ENCODE results near the gene KCNJ6.
A peak's percentile ranks its signal among the peaks of the same experiment; 100 is the strongest.
"Not testable (repeated sequence)": the region's sequence is repeated elsewhere in the genome, so short reads cannot be mapped to it uniquely, and the experiment has no call there.

Gene KCNJ6

DNA sequence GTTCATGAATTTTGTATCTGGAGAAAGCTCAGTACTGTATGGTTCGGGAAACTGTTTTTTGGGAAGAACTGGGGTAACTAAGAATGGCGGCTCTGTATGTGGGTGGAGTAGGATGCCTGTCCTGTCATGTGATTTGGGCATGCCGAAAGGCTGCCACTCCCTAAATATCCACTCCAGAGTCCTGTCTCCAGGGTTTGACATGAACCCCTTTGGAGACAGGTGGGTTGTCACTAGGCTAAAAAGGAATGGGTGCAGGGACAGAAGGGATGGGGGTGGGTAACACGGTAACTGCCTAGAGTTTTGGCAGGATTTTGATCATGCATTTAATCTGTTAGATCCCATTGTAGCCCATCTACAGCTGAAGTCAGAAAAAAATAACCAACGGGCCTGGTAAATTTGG lies 150.1 kb downstream of the KCNJ6 start:
- DNase-seq, result no peak

DNA sequence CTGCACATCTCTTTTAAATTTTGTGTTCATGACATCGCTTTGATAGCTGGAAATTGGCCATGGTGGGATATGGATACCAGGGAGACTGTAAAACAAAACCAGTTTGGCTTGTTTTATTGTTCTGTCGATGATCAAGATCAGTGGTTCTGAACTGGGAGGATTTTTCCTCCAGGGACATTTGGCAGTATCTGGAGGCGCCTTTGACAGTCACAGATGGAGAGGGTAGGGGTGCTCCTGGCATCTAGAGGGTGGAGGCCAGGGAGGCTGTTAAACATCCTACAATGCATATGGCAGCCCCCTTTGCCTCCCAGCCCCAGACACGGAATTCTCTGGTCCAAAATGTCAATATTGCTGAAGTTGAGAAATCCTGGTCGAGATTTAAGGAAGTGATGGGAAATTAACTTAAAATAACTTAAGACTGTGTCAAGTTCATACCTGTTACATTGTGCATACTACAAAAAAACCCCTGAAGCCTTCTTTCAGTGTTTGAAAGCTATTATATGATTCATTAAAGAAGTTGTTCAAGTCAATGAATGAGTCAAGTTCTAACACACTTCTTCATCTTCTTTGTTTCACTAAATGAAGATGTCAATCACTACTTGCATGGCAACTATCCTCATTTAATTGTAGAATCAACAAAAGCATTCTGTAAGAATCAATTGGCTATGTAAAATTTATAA lies 150.9 kb downstream of the KCNJ6 start:
- peak; percentile 10 for DNase-seq

DNA sequence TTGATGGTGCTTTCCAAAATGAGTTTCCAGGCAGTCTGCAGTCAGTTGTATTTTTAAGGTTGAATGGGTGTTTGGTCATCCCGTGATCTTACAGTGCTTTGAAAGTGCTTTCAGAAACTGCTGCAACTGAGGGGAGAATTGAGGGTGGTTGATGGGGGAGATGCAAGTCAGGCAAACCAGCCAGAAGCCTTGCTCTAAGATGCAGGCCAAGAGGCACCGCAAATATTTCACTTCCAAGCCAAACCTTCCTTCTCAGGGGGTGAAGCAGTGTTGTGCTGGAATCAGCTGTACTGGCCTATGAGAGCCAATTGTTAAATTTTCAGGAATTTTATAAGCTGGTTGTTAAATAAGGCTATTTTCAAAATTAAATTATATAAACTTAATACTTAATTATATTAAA lies 151.6 kb downstream of the KCNJ6 start:
- no peak for DNase-seq

DNA sequence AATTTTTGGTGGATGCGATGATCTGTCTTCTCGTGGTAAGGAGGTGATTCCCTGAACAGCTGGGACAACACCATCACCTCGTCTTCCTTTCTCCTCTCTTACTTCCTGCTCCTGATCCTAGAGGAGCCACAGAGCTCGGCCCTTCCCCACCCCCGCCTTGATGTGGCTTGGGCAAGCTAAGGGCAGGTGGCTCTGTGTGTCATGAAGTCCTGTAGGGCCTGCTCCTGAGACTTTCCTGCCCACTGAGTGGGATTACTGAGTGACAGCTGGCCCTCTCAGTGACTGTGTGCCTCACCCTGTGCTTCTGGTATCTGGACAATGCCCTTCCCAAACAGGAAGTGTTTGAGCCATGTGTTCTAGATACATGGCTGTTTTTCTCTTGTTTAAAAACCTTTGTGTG lies 153.0 kb downstream of the KCNJ6 start:
- DNase-seq, result peak; percentile 71

DNA sequence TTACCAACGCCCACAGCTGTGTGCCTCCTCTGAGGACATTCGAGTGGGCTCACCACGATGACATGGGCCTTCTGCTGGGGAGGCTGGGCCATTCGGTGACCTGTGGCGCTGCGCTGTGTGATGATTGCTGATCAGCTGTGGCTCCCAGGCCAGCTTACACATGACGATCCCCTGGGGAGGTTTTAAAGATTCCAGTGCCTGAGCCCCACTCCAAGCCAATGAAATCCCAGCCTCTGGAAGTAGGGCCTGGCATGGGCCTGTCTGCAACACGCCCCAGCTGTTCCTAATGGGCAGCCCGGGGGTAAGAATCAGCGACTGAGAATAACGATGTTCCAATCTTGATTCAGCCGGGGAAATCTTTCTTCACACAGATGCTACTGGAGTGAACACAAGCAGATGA lies 153.7 kb downstream of the KCNJ6 start:
- DNase-seq, result no peak

DNA sequence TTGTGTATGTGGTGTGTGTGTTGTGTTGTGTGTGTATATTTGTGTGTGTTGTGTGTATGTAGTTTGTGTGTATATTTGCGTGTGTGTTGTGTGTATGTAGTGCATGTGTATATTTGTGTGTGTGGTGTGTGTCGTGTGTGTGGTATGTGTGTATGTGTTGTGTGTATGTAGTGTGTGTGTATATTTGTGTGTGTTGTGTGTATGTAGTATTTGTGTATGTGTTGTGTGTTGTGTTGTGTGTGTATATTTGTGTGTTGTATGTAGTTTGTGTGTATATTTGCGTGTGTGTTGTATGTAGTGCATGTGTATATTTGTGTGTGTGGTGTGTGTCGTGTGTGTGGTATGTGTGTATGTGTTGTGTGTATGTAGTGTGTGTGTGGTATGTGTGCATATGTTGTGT lies 154.9 kb downstream of the KCNJ6 start:
- not testable (repeated sequence) for DNase-seq

DNA sequence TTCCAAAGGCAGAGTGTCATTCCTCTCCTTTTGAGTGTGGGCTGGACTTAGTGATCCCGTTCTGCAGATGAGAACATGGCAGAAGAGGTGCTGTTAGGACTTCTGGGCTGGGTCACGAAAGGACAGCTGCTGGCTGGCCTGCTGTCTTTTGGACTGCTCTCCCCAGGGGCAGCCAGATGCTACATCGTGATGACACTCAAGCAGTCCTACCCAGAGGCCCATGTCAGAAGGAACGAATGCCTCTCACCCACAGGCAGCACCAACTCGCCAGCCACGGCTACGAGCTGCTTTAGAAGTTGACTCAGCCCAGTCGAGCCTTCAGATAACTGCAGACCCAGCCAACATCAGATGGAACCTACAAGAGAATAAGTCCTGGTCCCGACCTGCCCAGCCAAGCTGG lies 156.5 kb downstream of the KCNJ6 start:
- DNase-seq, result no peak

DNA sequence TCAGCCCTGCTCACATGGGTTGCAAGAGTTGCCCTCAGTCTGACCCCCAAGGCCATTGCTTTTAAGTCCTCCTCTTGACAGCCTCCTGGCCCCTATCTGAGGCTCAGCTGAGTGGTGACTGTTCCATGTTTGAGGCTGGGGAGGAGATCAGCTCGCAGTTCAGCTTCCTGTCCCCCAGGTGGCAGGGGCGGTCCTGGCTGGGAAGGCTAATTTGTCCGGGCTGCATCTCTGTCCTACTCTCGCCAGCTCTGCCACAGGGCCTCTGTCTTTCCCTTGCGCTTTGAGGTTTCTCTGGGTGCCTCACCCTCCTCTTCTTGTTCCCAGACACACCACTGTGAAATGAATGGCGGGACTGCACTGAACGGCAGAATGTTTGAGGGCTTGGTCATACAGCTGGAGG lies 157.3 kb downstream of the KCNJ6 start:
- DNase-seq, result peak; percentile 40

DNA sequence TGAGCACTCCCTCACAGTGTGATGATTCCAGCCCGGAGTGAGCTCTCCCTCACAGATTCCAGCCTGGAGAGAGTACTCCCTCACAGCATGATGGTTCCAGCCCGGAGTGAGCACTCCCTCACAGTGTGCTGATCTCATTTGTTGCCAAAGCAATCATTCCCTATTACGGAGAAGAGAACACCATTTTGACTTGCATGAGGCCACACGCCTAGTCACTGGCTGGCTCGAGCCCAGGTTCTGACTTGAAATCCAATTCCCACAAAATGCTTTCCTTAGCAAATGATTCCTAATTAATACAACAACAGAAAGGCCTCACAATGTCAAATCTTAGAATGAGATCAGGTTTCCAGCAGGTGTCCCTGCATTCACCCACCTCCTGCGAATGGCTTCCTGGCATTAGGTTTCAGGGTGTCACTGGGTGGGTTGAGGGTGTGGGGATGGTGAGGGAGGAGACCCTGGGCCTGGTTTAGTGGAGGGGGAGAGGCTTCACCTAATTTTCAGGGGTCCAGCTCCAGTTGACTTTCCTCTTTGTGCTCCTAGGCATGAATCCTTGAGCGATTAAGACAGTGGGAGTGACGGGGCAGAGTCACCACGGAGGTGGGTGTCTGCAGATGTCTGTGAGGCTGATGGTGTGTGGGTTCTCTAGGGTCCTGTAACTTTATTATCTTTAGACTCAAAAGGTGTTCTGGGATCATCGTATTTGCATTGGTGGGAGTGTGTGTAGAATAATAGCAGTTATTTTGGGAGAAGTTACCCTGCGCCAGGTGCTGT lies 158.5 kb downstream of the KCNJ6 start:
- no peak for DNase-seq

DNA sequence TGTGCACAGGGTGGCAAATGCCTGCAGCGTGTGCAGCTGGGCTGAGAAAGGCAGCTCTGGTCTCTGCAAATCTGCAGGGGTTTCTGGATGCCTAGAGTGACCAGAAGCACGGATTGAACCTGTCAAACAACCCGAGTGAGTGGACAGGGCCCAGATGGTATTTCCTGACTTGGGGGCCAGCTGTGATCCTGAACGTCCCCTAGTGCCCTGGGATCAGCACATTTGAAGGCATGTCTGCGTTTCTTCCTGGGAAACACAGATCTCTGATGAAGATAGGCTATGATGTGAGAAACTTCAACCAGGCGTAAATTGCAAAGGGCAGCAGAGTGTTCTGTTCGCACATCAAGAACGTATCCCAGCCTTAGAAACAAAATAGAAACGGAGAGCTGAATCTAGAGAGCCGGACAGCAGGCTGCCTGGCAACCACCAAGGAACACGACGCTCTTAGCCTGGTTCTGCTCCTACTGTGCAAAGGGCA lies 163.1 kb downstream of the KCNJ6 start:
- no peak for DNase-seq

DNA sequence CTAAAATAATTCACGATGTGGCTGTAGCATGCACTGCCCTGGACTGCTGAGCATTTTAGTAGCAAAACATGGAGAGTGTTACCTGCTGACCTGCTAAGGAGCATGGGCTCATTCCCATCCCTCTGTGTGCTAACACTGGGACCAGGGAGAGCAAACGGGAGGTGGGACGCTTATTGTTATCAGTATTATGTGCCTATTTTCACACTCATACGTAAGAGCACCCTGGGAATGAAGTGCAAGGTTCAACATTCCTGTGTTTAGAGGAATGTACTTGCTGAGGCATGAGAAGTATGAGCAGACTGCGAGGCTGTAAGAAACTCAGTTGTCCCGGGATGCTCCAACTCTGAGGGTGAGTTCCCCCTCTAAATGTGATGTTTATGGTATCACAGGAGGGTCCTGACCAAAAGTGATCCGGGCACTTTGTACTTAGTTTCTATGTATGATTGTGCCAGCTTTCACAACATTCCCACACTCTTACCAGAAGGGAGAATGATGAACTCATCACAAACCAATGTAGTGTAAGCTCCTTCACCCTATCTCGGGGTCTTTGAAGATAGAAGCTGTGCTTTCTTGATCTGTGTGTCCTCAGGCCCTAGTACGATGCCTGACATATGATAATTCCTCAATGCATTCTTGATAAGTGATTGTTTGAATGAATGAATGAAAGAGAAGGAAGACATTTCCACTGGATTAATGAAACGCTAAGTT lies 164.8 kb downstream of the KCNJ6 start:
- DNase-seq, result no peak

DNA sequence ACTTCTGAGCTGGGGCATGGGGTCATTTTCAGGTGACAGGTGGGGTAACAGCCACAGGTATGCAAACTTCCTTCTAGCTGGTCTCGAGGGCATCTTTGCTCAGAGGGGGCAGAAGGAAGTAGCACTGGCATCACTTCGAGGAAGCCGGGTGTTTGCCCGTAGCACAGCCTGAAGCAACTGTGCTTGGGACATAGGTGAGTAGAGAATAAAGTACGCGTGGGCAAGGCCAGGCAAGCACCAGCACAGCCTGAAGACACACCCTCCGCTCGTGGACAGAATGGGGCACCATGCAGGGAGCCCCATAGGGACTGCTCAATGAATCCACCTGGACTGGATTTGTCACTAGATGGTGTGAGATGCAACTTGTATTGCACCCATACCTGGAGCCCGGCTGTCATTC lies 167.1 kb downstream of the KCNJ6 start:
- no peak for DNase-seq

DNA sequence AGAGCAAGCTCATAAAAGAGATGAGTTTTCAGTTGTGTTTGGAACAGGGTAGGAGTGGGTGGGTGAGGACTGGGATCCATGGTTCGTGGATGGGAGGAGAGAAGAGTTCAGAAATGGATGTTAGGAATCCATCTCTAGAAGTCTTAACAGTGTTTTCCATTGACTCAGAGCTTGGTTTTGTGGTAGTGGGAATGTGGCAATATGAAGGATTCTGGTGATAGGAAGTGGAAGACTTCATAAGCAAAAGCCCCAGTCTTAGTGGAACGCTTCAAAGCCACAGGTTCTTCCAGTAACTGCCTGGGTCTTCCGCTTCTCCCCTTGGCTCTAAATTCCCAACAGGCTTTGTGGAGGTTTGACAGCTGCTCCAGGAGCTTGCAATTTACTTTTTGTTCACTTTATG lies 167.9 kb downstream of the KCNJ6 start:
- no peak for DNase-seq

DNA sequence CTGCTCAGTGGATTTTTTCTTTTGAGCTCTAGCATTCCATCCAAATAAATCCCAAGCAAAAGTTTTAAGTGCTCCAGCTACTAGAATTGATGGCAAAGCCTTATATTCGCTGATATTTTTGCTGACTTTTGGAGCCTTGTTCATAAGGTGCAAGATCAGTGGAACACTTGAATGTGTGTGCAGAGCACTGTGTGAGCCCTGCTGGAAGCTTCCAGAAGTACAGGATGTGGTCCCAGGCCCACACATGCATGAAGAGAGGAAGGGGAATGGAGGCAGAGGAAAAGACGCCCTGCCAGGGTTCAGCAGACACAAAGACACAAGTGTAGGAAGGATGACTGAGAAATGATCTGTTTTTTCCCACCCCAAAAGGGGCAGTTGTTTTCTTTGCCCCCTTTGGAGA lies 169.4 kb downstream of the KCNJ6 start:
- DNase-seq, result no peak

DNA sequence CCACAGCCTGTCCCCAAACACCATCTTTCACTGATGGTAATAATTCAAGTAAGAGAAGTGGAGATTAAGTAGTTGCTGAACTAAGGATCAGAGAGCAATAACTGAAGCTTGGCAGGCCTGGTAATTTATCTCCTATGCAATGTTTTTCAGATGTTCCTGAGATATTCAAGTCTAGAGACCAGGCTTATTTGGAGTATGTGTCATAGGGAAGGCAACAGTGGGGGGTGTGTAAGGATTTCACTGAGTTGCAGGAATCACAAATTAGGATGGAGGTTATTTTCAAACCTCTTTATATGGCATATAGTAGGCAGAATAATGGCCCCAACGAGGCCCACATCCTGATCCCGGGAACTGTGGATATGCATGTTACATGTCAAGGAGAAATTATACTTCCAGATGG lies 171.7 kb downstream of the KCNJ6 start:
- no peak for DNase-seq

DNA sequence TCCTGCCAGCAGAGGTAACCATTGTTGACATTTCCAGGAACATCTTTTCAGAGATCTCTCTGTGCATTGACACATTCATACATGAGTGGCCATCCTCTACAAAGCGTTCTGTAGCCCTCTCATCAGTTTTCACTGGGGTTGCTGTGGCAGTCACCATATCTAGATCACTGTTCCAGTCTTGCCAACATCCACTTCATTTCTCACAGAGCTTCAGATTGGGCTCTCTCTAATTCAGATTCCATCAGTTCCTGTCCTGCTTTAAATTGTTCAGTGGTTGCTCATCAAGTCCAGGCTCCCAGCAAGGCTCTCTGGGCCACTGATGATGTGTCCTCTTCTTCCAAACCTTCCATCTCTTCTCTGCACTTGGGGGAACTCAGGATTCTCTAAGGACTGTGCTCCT lies 173.7 kb downstream of the KCNJ6 start:
- DNase-seq, result no peak

DNA sequence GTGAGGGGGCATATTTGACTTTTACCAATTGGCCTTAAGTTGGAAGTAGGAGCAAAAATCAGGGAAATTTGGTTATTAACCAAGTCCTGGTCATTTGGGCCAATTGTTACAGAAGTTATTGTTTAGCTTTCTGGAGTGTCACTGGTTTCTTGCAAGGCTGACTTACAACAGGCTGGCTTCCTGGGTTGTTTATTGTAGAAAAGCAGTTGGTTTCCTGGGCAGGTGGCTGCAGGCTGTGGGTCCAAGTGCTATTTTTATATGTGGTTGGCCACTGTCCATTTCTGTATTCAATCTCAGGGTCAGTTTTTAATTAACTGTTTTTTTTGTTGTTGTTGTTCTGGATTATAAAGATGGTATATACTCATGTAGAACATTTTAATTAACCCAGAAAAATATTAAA lies 174.1 kb downstream of the KCNJ6 start:
- no peak for DNase-seq

DNA sequence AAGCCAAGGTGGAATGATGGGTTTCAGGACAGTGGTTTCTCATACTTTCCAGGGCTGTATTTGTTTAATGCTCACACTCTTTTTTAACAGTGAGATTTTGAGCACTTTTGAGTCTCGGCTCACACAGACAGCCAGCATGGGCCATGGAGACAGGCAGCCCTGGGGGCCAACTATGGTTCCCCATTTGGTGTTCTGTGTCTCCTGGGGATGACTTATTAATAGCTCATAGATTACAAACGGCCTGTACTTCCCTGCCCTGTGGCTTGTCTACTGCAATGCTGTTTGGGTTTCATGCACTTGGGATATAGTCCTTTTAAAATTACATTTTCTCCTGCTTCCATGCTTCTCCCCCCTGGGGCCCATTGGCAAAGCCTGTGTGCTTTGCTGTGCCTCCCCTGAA lies 178.3 kb downstream of the KCNJ6 start:
- DNase-seq, result no peak

DNA sequence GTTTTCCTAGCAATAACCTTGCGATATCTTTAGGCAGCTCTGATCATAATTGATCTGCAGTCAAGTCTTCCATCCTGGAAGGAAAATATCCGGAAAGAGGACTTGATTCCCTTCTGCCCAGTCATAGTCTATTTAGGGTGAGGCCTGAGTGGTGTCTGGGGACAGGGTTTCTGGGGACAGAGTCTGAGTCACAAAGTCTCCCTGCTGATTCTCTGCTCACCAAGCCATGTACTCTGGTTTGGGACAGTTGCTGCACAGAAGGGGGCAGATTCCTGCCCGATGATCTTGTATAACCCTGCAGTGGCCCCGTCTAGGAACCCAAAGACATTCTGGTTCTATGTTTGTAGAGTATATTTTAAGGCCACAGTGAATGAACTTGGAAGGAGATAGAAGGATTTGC lies 178.8 kb downstream of the KCNJ6 start:
- no peak for DNase-seq

DNA sequence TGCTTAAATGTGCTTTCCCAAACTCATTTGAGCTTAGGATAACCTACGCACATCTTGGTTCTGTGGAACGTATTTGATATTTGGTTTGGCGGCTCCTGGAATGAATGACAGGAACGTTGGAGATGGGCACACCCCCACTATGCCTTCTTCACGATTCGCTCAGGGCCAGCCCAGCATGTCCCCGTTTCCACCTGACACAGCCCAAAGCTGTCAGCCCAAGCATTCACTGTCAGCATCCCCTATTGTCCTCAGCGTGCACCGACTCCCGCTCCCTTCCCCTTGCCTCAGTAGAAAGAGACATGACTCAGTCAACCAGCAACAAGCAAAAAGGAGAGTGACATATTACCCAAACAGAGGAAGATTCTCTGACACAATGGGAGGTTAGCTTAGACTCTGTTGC lies 181.4 kb downstream of the KCNJ6 start:
- no peak for DNase-seq

DNA sequence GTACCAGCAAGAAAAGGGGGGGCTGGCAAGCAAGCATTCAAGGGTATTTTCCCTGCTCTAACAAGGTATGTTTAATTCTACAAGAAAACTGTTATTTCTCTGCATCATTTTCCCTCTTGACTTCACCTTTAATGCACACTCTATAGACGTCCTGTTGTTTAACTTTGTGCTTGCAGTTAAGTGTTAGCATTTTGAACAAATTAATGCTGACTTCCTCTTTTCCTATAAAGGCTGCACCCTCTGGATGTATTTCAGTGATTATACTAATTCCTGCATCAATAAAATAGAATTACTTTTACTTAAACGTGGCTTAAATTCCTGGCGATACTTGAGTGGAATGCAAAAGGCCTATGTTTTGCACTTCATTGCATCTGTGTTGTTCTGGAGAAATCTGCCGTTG lies 183.3 kb downstream of the KCNJ6 start:
- DNase-seq, result no peak

DNA sequence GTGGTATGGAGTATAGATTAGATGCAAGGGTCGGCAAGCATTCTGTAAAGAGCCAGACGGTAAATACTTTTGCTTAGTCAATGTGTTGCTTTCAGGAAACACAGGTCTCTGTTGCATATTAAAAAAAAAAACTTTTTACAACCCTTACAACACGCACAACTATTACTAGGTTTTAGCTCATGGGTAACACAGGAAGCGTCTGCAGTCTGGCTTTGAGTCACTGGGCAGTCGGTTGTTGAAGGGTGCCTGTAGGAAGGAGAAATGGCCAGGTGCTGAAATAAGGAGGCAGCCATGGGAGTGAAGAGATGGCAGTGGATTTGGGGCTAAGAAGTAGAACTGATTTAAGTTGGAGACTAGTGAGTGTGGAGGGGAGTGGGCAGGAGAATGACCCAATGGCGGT lies 192.1 kb downstream of the KCNJ6 start:
- DNase-seq, result no peak

DNA sequence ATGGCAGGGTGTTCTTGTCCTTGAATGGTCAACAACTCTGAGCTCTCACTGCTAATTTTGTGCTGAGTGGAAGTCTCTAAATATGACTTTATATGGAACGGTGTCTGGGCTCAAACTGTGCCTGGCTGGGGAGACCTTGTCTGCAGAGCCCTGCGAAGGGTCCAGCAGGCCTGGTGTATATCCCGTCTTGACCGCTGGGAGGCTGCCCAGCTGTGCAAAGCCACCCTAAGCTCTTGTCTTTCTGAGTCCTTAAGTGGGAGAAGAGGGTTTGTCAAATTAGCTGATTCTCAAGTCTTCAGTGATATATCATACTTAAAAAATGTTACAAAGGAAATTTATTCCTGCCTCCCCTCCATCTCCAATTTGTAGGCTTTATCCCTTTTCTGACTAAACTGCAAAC lies 198.7 kb downstream of the KCNJ6 start:
- DNase-seq, result no peak

DNA sequence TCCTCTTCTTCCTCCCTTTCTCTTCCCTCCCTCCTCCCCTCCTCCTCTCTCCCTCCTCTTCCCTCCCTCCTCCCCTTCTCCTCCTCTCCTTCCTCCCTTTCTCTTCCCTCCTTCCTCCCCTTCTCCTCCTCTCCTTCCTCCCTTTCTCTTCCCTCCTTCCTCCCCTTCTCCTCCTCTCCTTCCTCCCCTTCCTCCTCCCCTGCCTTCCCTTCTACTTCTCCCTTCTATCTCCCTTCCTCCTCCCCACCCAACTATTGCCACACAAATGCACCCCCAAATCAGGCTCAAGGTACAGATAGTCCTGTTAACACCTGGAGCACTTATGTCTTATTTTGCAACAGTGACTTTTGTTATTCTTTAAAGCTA lies 203.7 kb downstream of the KCNJ6 start:
- DNase-seq, result not testable (repeated sequence)
